Neutrophil (primary cell): Measurements from ENCODE around the gene LPIN1.

Source experiments
- H3K27ac ChIP-seq: fragments of 200-600 bp; sonication (generic); 2 replicates; pipeline ENCODE4 v1.5.1; 2016; ENCODE audit warnings: mild to moderate bottlenecking, moderate library complexity
- H3K27me3 ChIP-seq: fragments of 200-600 bp; sonication (generic); 2 replicates; pipeline ENCODE4 v1.6.0; 2016; ENCODE audit warnings: mild to moderate bottlenecking
- H3K36me3 ChIP-seq: fragments of 200-600 bp; sonication (generic); 2 replicates; pipeline ENCODE4 v1.5.1; 2017
- H3K4me1 ChIP-seq, 2 experiments: fragments of 200-600 bp in 1 of 2; sonication (generic) in 1 of 2; 1 replicate in 1 of 2; 2 replicates in 1 of 2; pipeline versions ENCODE4 v1.5.1 to v1.6.1; 2013 to 2016; ENCODE audit warnings: low read depth in 1 of 2, low read length in 1 of 2, mild to moderate bottlenecking in 1 of 2, moderate library complexity in 1 of 2; ENCODE audit not compliant: control insufficient read depth in 1 of 2, insufficient read depth in 1 of 2
- H3K4me3 ChIP-seq, 2 experiments: fragments of 200-600 bp in 1 of 2; sonication (generic) in 1 of 2; 1 replicate in 1 of 2; 2 replicates in 1 of 2; pipeline ENCODE4 v1.5.1; 2013 to 2016; ENCODE audit warnings: low read depth in 1 of 2, low read length in 1 of 2, mild to moderate bottlenecking in 1 of 2, moderate library complexity in 1 of 2
- H3K9me3 ChIP-seq: fragments of 200-600 bp; sonication (generic); 2 replicates; pipeline ENCODE4 v1.5.1; 2016
- CTCF ChIP-seq: fragments of 200-600 bp; sonication (generic); IDR thresholded peaks from 2 replicates; pipeline ENCODE4 v1.5.1; 2016; ENCODE audit warnings: antibody characterized with exemption

Gene LPIN1

GRCh38 chr2:11742317-11742701, 4.1 kb upstream of the LPIN1 start:
- Histone ChIP-seq H3K4me1 (peaks cover 9 to 16% of the 10 kb centered on the region in 2 experiments), H3K27ac (no peak overlapping the region), H3K27me3 (peaks cover 35% of the 10 kb centered on the region), H3K4me3 (no peak overlapping the region), H3K9me3 (no peaks in the 10 kb centered on the region), H3K36me3 (no peaks in the 10 kb centered on the region)
- TF ChIP-seq CTCF, result no peak

GRCh38 chr2:11742702-11743357, 3.6 kb upstream of the LPIN1 start:
- Histone ChIP-seq H3K27ac (no peak overlapping the region), H3K27me3 (peaks cover 40% of the 10 kb centered on the region), H3K9me3 (no peaks in the 10 kb centered on the region), H3K4me3 (no peak overlapping the region), H3K4me1 (peaks cover 9 to 17% of the 10 kb centered on the region in 2 experiments), H3K36me3 (no peaks in the 10 kb centered on the region)
- no peak for TF ChIP-seq CTCF

- H3K4me3 ChIP-seq, result no peak overlapping the region
- peaks cover 46% of the 10 kb centered on the region for H3K27me3 ChIP-seq
- no peaks in the 10 kb centered on the region for H3K9me3 ChIP-seq
- no peaks in the 10 kb centered on the region for H3K36me3 ChIP-seq
- TF ChIP-seq CTCF, result no peak
- H3K27ac ChIP-seq, result no peak overlapping the region
- H3K4me1 ChIP-seq, result peaks cover 9 to 17% of the 10 kb centered on the region in 2 experiments
Observed at GRCh38 chr2:11743366-11743765, 3.1 kb upstream of the LPIN1 start.

- H3K36me3 ChIP-seq, result no peaks in the 10 kb centered on the region
Observed at GRCh38 chr2:11743846-11744553, 2.4 kb upstream of the LPIN1 start.

GRCh38 chr2:11744631-11745394, 1.6 kb upstream of the LPIN1 start:
- TF ChIP-seq CTCF, result no peak
- no peaks in the 10 kb centered on the region for H3K9me3 ChIP-seq
- no peak overlapping the region for H3K4me3 ChIP-seq
- H3K27ac ChIP-seq, result no peak overlapping the region
- H3K4me1 ChIP-seq, result peaks cover 9 to 24% of the 10 kb centered on the region in 2 experiments
- no peaks in the 10 kb centered on the region for H3K36me3 ChIP-seq
- peaks cover 60% of the 10 kb centered on the region for H3K27me3 ChIP-seq

More at GRCh38 chr2:11743846-11744553, 2.4 kb upstream of the LPIN1 start:
- TF ChIP-seq CTCF, result no peak
- H3K27ac ChIP-seq, result no peak overlapping the region
- peaks cover 52% of the 10 kb centered on the region for H3K27me3 ChIP-seq
- H3K4me3 ChIP-seq, result no peak overlapping the region
- no peaks in the 10 kb centered on the region for H3K9me3 ChIP-seq
- peaks cover 9 to 20% of the 10 kb centered on the region in 2 experiments for H3K4me1 ChIP-seq
